Right atrium auricular region (tissue), 2 donors: ENCODE results near the gene TNFAIP8L3. TPM values are rescaled to one million over a fixed set of nuclear protein-coding genes. Genes with fewer than 3 reads are reported as not detected.

Source experiments
- DNase-seq: peaks from one replicate; pipeline ENCODE4 v3.0.0-alpha.2; 2019; ENCODE audit warnings: low spot score
- H3K27ac ChIP-seq, 2 donors: fragments of 200-600 bp; sonication (generic); 1 replicate in 1 of 2; 2 replicates in 1 of 2; pipeline ENCODE4 v1.5.1; 2016 to 2019
- H3K27me3 ChIP-seq, 2 donors: fragments of 200-600 bp; sonication (generic); one replicate each; pipeline versions ENCODE4 v1.5.1 to v1.6.0; 2017 to 2019
- H3K36me3 ChIP-seq: fragments of 200-600 bp; sonication (generic); one replicate; pipeline ENCODE4 v1.5.1; 2016
- H3K4me1 ChIP-seq, 2 donors: fragments of 200-600 bp; sonication (generic); one replicate each; pipeline versions ENCODE4 v1.5.1 to v1.6.0; 2017 to 2019
- H3K4me3 ChIP-seq, 2 donors: fragments of 200-600 bp; sonication (generic); 1 replicate in 1 of 2; 2 replicates in 1 of 2; pipeline ENCODE4 v1.5.1; 2017 to 2019; ENCODE audit warnings: mild to moderate bottlenecking in 1 of 2, moderate library complexity in 1 of 2
- H3K9me3 ChIP-seq, 2 donors: fragments of 200-600 bp; sonication (generic); one replicate each; pipeline ENCODE4 v1.5.1; 2019
- total RNA-seq, 2 donors: library from RNA; depleted of rRNA; stranded (reverse); fragments of >200 nt; gene quantifications; one replicate each; pipeline ENCODE4 v1.1.0, GENCODE V29; 2016
- TF ChIP-seq, protein P1 (sequence below), 2 donors: fragments of 200-600 bp; sonication (generic); IDR thresholded peaks; one replicate each; pipeline ENCODE4 v1.5.1; 2019; ENCODE audit warnings: antibody characterized with exemption in 2 of 2

Gene TNFAIP8L3
- total RNA-seq, 2 donors from 2014 or later: 1.2 to 7.7 TPM

DNA sequence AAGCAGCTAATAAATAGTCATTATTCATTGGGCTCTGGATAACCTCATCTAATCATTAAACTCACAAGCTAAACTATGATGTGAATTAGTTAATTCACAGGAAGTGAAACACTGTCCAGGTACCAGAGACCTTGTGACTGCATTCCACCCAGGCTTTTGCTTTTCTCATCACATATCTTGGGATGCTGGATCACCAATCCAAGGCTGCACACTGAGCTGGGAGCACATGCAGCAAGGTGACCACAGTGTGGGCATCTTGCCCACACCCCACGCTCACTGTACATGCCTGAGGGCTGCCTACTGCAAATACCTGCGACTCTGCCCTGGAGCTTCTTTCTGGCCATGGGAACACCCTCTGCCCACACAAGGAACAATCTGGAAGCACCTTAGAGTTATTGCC is 40.6 kb upstream of the TNFAIP8L3 start:
- Histone ChIP-seq H3K4me1 (no peaks in the 10 kb centered on the region), H3K4me3 (no peak overlapping the region), H3K27ac (no peak overlapping the region), H3K36me3 (no peaks in the 10 kb centered on the region), H3K27me3 (no peaks in the 10 kb centered on the region), H3K9me3 (peaks cover 0 to 4% of the 10 kb centered on the region in 2 donors)
- TF ChIP-seq, protein P1, sequence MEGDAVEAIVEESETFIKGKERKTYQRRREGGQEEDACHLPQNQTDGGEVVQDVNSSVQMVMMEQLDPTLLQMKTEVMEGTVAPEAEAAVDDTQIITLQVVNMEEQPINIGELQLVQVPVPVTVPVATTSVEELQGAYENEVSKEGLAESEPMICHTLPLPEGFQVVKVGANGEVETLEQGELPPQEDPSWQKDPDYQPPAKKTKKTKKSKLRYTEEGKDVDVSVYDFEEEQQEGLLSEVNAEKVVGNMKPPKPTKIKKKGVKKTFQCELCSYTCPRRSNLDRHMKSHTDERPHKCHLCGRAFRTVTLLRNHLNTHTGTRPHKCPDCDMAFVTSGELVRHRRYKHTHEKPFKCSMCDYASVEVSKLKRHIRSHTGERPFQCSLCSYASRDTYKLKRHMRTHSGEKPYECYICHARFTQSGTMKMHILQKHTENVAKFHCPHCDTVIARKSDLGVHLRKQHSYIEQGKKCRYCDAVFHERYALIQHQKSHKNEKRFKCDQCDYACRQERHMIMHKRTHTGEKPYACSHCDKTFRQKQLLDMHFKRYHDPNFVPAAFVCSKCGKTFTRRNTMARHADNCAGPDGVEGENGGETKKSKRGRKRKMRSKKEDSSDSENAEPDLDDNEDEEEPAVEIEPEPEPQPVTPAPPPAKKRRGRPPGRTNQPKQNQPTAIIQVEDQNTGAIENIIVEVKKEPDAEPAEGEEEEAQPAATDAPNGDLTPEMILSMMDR (IDR thresholded peaks at IDR 0.05): no peak
- no peak for DNase-seq

GRCh38 chr15:51134416-51135199 is 39.9 kb upstream of the TNFAIP8L3 start:
- H3K27me3 ChIP-seq: no peaks in the 10 kb centered on the region
- H3K4me1 ChIP-seq: no peaks in the 10 kb centered on the region
- H3K27ac ChIP-seq: no peak overlapping the region
- no peaks in the 10 kb centered on the region for H3K9me3 ChIP-seq
- H3K36me3 ChIP-seq: no peaks in the 10 kb centered on the region
- TF ChIP-seq, protein P1 (IDR thresholded peaks at IDR 0.05): no peak
- no peak for DNase-seq
- no peak overlapping the region for H3K4me3 ChIP-seq

GRCh38 chr15:51133140-51133765 is 38.5 kb upstream of the TNFAIP8L3 start:
- Histone ChIP-seq H3K9me3 (no peaks in the 10 kb centered on the region), H3K27ac (peak overlapping the region in 1 of 2 donors; percentile 19), H3K4me1 (no peaks in the 10 kb centered on the region), H3K4me3 (no peak overlapping the region), H3K27me3 (no peaks in the 10 kb centered on the region), H3K36me3 (no peaks in the 10 kb centered on the region)
- TF ChIP-seq, protein P1 (IDR thresholded peaks at IDR 0.05): peak in 1 of 2 donors; percentile 2
- DNase-seq: no peak

GRCh38 chr15:51132384-51133139 is 37.9 kb upstream of the TNFAIP8L3 start:
- DNase-seq: peak; percentile 67
- Histone ChIP-seq H3K27ac (peak overlapping the region; percentile 19 to 28), H3K4me3 (no peak overlapping the region)

GRCh38 chr15:51131596-51132290 is 37.0 kb upstream of the TNFAIP8L3 start:
- no peak overlapping the region for H3K27ac ChIP-seq
- H3K9me3 ChIP-seq: no peaks in the 10 kb centered on the region
- H3K36me3 ChIP-seq: no peaks in the 10 kb centered on the region
- TF ChIP-seq, protein P1 (IDR thresholded peaks at IDR 0.05): no peak
- H3K27me3 ChIP-seq: no peaks in the 10 kb centered on the region
- no peak overlapping the region for H3K4me3 ChIP-seq
- DNase-seq: no peak
- H3K4me1 ChIP-seq: no peaks in the 10 kb centered on the region

More at GRCh38 chr15:51132384-51133139, 37.9 kb upstream of the TNFAIP8L3 start:
- no peaks in the 10 kb centered on the region for H3K4me1 ChIP-seq
- no peaks in the 10 kb centered on the region for H3K36me3 ChIP-seq
- TF ChIP-seq, protein P1 (IDR thresholded peaks at IDR 0.05): peak; percentile 53 to 85
- H3K27me3 ChIP-seq: no peaks in the 10 kb centered on the region
- no peaks in the 10 kb centered on the region for H3K9me3 ChIP-seq
